C4-2B (cell line): ENCODE measurements around the gene DUSP5.

Experiments used
- ZFX ChIP-seq: fragments of 450-650 bp; IDR thresholded peaks from 2 replicates; pipeline ENCODE4 v1.6.1; 2017
- TF ChIP-seq, protein P1 (sequence below): fragments of 450-650 bp; conservative IDR thresholded peaks from 2 replicates; pipeline ENCODE4 v1.5.1; 2017; ENCODE audit warnings: mild to moderate bottlenecking

DNA sequence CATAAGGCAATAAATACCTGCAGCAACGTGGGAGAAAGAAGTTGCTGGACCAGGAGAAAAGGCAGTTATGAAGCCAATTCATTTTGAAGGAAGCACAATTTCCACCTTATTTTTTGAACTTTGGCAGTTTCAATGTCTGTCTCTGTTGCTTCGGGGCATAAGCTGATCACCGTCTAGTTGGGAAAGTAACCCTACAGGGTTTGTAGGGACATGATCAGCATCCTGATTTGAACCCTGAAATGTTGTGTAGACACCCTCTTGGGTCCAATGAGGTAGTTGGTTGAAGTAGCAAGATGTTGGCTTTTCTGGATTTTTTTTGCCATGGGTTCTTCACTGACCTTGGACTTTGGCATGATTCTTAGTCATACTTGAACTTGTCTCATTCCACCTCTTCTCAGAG, 13.0 kb downstream of the DUSP5 start:
- TF ChIP-seq, protein P1, sequence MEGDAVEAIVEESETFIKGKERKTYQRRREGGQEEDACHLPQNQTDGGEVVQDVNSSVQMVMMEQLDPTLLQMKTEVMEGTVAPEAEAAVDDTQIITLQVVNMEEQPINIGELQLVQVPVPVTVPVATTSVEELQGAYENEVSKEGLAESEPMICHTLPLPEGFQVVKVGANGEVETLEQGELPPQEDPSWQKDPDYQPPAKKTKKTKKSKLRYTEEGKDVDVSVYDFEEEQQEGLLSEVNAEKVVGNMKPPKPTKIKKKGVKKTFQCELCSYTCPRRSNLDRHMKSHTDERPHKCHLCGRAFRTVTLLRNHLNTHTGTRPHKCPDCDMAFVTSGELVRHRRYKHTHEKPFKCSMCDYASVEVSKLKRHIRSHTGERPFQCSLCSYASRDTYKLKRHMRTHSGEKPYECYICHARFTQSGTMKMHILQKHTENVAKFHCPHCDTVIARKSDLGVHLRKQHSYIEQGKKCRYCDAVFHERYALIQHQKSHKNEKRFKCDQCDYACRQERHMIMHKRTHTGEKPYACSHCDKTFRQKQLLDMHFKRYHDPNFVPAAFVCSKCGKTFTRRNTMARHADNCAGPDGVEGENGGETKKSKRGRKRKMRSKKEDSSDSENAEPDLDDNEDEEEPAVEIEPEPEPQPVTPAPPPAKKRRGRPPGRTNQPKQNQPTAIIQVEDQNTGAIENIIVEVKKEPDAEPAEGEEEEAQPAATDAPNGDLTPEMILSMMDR, result no peak
- no peak for TF ChIP-seq ZFX
